Kidney tubule cell (primary cell): ENCODE data around the gene ERC1.
A peak's percentile ranks its signal among the peaks of the same experiment; 100 is the strongest.
"Not testable (repeated sequence)": the region's sequence is repeated elsewhere in the genome, so short reads cannot be mapped to it uniquely, and the experiment has no call there.

ENCODE experiments used
- DNase-seq: peaks from one replicate; pipeline ENCODE4 v3.0.0-alpha.2; 2018; ENCODE audit warnings: low spot score

Gene ERC1

GRCh38 chr12:1078002-1078401, 87.0 kb downstream of the ERC1 start:
- peak; percentile 23 for DNase-seq

GRCh38 chr12:1080520-1081223, 89.6 kb downstream of the ERC1 start:
- DNase-seq, result no peak

GRCh38 chr12:1083151-1083888, 92.3 kb downstream of the ERC1 start:
- no peak for DNase-seq

GRCh38 chr12:1083889-1084262, 92.9 kb downstream of the ERC1 start:
- peak; percentile 10 for DNase-seq

GRCh38 chr12:1091350-1091749, 100.3 kb downstream of the ERC1 start:
- no peak for DNase-seq

- DNase-seq, result peak; percentile 53
These were observed 102.2 kb downstream of the ERC1 start for GRCh38 chr12:1093166-1093751.

GRCh38 chr12:1094714-1095113, 103.7 kb downstream of the ERC1 start:
- DNase-seq, result no peak

GRCh38 chr12:1099158-1099557, 108.1 kb downstream of the ERC1 start:
- DNase-seq, result no peak

GRCh38 chr12:1099618-1100017, 108.6 kb downstream of the ERC1 start:
- not testable (repeated sequence) for DNase-seq

- no peak for DNase-seq
These were observed 111.1 kb downstream of the ERC1 start for GRCh38 chr12:1102115-1102514.

- no peak for DNase-seq
These were observed 111.9 kb downstream of the ERC1 start for GRCh38 chr12:1102791-1103450.

GRCh38 chr12:1103632-1104031, 112.6 kb downstream of the ERC1 start:
- peak; percentile 17 for DNase-seq

GRCh38 chr12:1104088-1104800, 113.2 kb downstream of the ERC1 start:
- peak; percentile 48 for DNase-seq

GRCh38 chr12:1107669-1108068, 116.6 kb downstream of the ERC1 start:
- DNase-seq, result no peak

GRCh38 chr12:1108276-1108675, 117.3 kb downstream of the ERC1 start:
- DNase-seq, result no peak

GRCh38 chr12:1115484-1116231, 124.6 kb downstream of the ERC1 start:
- peak; percentile 43 for DNase-seq

GRCh38 chr12:1117371-1117770, 126.3 kb downstream of the ERC1 start:
- no peak for DNase-seq

- DNase-seq, result peak; percentile 79
These were observed 127.0 kb downstream of the ERC1 start for GRCh38 chr12:1117970-1118563.

GRCh38 chr12:1122786-1123185, 131.8 kb downstream of the ERC1 start:
- DNase-seq, result no peak

- no peak for DNase-seq
These were observed 135.1 kb downstream of the ERC1 start for GRCh38 chr12:1126091-1126490.

GRCh38 chr12:1127021-1127420, 136.0 kb downstream of the ERC1 start:
- DNase-seq, result no peak
